GM18502 (cell line): ENCODE measurements around the gene INSYN2A.

Experiments used
- ATAC-seq: cut with Tn5 transposase; IDR thresholded peaks from one replicate; pipeline ENCODE4 v1.9.1; 2021; ENCODE audit warnings: mild to moderate bottlenecking; ENCODE audit not compliant: unreplicated experiment, poor library complexity

INSYN2A gene, protein sequence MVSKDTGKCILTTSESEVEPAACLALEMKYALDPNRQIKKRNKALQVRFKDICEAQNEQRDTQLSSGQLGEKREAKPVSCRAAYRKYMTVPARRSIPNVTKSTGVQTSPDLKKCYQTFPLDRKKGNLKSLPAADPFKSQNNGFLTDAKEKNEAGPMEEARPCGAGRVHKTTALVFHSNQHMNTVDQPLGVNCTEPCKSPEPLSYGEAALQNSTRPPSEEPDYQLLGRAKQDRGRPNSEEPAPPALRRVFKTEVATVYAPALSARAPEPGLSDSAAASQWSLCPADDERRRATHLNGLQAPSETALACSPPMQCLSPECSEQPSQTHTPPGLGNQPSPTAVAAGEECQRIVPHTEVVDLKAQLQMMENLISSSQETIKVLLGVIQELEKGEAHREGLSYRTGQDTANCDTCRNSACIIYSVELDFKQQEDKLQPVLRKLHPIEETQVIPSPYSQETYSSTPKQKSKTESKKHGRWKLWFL

DNA sequence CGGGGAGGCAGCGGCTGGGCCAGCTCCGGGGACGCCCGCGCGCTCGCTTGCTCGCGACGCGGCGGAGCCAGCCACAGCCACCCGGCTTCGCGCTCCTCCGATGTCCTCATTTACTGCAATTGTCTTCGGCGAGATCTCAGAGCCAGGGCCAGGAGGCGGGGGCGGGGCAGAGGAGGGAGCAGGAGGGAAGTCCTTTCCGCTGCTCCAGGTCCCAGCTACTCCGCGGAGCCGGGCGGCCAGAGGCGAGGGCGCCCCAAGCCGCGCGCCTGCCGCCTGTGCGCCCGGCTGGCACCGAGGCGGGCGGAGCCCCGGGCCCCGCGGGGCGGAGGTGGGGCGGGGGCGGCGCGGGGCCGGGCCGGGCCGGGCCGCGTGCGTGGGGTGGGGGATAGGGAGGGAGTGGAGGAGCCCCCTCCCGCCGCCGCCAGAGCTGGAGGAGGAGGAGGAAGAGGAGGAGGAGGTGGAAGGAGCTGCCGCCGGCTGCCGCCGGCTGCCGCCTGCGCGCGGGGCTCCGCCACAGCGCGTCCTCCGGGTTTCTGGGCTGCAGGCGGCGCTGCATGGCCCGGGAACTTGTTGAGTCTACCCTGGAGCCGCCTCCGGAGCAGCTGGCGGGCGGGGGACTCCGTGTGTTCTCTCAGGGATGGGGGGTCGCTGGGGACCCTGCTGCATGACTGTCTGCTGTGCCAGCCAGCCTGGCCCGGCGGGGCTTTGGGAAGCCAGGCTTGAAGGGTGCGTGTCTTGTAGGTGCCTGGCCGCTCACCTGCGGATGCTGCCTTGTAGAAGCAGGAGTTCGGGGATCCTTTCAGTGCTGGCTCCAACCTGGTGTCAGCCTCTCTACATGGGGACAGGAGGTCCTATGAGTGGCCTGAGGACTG, at the start of gene INSYN2A:
TSS of gene INSYN2A (minus strand) at position 310 of the 872 bp plus-strand sequence. CDS start 20,196 bp downstream, outside the sequence.
- ATAC-seq, result no peak

DNA sequence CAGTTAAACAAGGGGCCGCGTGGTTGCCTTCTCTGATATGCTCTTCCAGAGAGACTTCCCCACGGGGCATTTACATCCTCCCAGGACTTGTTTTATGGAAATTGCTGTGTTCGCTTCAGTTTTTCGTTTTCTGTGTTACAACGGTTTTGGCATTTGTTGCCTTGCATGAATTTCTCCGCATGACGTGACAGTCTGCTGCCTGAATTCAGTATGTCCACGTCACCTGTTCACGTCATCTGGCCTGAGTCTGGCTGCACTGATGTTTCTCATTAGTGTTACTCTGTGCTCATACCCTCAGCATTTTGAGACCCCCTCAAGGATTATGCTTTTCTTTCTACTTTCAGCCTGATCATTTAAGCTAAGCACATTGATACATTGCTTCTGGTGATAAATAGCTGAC, 49.1 kb upstream of the INSYN2A start:
- ATAC-seq, result no peak

DNA sequence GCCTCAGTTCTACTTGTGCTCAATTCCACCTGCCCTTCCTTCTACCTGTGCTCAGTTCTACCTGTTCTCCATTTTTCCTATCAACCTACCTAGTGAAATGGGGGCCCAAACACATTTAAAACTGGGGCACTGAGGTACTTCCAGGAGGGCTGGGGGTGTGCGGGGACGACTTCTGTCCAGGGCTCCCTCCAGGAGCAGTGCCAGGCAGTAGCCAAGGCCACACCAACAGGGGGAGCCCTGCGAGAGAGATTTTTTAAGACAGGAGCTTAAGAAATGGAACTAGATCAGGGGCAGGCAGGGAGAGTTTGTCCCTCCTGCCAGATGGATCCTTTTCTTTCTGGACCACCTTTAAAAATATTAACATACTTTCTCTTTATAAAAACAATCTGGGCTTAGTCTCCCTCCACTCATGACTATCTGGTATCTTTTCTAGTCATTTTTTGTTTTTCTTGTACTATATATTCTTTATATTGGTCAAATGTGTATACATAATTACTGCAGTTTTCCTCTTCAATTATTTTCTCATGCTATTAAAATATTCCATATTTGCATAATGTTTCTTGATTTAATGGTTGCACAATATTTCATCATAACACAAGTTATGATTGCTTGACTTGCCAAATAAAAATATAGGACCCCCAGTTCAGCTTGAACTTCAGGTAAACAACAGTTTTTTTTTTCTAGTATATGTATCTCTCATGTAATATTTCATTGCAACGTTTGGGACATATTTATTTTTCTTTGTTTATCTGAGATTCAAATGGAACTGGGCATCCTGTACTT, 47.3 kb upstream of the INSYN2A start:
- ATAC-seq, result no peak

DNA sequence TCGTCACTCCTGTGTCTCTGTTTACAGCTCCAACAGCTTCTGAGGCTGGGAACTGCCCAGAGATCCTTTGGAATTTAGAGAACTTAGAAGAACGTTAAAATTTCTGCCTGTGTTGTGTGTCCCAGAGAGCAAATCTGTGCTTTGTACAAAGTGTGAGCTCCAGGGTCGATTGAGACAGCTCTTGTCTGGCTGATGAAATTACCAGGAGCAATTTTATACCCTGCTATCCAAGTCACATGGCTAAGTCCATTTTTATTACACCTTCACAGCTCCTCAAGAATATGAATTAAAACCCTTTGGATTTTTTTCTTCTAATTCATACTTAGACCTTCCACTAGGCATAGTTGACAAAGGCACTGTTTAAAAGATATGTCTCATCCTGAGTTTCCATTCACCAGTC, 46.5 kb upstream of the INSYN2A start:
- ATAC-seq, result no peak

DNA sequence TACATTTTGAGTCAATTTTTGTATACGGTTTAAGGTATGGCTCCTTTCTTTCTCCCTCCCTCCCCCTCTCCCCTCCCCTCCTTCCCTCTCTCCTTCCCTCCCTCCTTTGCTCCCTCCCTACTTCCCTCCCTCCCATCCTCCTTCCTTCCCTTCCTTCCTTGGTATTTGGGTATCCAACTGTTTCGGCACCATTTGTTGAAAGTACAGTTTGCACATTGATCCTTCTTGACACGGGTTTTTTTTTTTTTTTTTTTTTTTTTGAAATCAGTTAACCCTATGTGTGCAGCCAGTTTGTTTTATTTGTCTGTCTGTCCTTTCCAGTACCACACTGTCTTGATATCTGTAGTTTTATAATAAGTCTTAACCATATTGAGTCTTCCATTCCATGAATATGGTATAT, 39.9 kb upstream of the INSYN2A start:
- no peak for ATAC-seq

DNA sequence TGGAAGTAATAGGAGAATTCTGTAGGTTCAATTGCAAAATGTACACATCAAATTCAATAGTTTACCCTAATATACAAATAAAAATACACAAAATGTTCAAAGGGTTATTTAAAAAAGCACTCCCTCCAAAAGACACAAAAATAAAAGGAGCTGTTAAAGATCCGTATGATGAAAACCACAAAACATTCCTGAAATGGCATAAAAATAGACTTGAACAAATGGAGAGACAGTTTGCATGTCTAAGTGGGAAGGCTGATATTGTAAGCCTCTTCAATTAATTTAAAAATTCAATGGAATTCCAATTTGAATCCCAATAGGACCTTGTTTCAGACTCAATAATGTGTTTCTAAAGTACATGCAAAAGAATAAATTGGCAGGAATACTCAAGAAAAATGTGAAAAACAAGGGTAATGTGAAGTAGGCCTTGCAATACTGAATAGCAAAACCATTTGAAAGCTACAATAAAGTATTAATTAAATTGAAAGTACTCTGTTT, 38.0 kb upstream of the INSYN2A start:
- no peak for ATAC-seq

DNA sequence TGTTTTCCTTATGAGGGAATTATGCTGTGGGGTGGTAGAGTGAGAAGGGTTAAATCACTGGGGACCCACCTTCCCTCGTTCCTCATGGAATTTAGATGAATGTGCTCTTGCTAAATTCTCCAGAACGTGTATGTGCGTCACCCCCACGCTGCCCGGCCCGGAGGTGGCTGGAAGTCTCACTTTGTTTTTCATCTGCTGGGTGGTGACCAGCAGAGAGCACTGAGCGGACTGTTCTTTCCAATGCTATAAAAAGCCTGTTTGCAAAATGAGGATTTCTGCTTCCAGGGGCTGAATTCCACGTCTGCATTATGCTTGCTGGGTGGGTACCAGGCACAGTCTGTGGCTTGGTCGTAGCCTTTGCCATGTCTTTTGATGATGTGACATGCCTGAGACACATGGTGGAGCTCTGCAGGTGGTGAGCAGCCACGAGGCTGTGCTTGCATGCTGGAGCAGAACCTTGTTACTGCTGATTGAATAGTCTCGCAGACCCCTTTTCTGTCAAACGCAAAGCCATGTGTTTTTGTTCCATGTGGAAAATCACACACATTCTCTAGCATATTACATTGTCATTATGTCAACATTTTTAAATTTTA, 31.9 kb upstream of the INSYN2A start:
- no peak for ATAC-seq

DNA sequence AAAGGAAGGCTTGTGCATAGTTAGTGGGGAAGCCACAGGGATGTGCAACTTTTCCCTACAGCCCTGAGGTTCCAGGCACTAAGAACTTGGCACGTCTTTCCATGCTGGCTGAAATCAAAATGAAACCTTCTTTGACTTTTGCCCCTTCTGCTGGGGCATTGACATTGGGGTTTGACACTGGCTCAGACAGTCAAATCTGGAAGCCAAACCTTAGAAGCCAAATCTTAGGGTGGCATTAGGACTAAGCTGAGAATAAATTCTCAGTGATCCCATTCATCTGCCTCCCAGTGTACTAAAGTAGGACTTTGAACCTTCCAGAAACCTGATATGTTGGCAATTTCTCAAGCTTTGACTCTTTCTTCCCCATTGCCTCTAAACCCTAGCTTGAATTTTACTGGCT, 31.3 kb upstream of the INSYN2A start:
- ATAC-seq, result no peak

DNA sequence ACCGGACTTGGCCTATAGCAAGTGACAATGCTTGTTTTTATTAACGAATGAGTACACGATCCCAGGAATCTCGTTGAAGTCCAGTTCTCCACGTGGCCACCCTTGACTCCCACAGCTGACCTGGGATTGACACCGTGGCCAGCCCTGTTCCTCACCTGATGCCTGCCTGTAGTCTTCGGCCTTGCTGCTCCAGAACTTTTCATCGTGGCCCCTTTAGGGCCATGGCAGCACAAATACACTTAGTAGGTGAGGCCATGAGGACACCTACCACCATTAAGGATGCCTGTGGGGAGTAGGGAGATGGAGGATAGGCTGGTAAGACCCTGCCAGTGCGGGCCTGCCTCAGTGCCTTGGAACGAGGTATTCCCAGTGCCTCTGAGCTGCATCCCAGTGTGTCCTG, 30.6 kb upstream of the INSYN2A start:
- ATAC-seq, result no peak

DNA sequence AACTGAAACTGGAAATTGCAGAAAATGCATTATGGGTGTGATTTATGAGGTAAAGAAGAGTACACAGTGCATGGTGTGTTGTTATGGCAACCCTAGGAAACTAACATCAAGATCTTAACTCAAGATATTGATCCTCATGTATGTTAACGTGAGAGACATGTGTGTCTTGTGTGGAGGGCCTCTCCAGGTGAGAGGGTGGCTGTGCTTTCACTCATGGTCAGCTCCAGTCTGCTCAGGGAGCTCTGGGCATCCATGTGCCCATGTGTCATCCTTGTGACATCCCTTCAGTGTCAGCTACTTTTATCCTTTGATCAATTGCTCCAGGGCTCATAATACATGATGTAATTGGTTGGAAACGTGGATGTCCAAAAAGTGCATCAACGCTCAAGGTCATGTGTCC, 24.9 kb upstream of the INSYN2A start:
- no peak for ATAC-seq

DNA sequence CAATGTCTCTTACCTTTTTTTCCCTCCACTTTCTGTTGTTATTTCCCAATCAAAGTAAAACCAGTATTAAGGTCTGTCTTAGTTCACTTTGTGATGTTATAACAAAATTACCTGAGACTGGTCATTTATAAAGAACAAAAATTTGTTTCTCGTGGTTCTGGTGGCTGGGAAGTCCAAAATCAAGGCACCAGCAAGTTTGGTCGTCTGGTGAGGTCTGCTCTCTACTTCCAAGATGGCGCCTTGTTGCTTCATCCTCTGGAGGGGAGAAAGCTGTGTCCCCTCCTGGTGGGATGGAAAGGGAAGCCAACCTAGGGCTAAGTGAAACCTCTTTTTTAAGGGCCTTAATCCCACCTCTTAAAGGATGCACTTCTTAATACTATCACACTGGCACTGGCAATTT, 22.3 kb upstream of the INSYN2A start:
- no peak for ATAC-seq

DNA sequence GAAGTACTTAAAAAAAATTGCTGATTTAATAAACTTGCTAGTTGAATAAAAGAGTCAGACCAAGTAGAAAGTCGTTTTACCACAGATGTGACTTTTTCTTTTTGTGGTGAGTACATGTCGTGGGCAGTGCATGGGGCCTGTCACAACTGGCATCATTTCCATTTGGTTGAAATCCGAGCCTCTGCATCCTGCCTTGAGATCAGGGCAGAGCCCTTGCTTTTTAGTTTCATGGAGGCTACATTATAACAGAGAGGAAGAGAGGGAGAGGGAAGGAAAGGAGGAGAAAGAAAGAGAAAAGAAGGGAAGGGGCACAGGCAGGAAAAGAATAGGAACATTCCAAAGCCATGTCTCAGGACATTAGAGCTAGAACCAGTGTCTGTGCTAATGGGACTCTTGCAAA, 20.4 kb upstream of the INSYN2A start:
- no peak for ATAC-seq

DNA sequence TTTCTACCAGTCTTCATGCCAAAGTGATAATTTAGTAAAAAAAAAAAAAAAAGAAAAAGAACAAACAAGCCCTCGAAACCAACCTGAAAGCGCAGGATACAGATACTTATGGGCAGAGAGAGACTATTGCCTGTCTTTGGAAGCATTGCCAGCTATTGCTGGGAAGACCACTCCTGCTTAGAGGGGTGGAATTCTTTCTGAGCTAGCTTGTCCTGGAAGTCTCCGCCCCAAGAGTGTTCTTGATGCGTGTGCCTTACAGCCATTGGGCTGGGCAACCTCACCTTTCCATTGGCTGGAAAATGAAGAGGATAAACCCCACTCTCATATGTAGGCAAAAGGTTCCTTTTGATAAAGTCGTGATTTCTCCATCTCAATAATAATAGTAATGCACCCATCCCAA, 19.9 kb upstream of the INSYN2A start:
- no peak for ATAC-seq

DNA sequence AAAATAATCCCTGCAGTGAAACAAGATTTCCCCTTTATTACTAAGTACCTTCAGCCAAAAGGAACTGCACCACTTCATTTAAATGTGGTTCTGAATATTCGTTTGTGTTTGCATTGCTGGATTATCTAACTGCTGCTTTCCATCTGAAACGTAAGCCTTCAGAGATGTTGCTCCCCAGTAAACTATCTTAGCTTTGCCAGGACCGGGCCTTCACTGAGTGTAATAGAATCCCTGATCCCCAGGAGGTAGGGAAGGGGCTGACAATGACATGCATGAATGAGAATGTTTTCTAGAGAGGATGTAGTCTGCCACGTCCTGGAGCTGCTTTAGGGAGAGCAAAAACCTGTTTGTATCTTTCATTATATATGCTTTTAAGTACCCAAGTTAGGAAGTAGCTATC, 19.5 kb upstream of the INSYN2A start:
- no peak for ATAC-seq

DNA sequence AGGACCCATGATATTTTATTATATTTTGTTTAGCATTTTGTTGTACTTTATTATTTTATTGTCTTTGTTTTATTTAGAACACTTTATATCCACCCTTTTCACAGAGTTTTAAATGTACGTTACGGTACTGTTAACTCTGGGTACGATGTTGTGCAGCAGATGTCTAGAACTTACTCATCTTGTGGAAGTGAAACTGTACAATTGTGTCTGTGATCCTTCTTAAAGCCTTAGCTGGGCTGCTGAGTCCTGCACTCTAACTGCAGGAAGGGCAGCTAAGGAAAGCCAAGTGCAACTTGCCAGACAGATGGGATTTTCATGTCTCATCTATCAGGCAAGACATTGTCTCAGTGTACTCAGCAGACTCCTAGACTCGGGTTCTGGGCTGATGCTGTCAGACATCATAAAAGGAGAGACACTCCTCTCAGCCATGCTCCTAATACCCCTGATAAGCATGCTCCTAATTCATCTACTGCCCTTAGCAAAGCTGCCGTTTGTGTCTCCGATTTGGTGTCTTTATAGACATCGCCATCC, 14.6 kb upstream of the INSYN2A start:
- no peak for ATAC-seq

DNA sequence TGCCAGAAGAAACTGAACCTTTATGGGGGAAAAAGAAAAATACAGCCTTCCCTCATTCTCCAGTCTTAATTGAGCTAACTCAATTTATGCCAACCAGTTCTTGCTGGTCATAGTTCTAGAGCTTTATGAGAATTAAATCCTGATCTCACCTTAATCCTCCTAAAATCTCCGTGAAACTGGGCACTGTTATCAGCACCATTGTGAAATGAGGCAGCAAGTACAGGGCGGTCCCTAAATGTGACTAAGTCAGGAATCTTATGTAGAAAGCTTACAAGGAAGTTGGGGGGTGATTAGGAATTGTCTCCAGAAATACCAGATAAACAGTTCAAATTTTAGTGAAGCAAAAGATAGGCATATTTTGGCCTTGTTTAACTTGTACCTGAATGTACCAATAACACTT, 10.7 kb upstream of the INSYN2A start:
- no peak for ATAC-seq

DNA sequence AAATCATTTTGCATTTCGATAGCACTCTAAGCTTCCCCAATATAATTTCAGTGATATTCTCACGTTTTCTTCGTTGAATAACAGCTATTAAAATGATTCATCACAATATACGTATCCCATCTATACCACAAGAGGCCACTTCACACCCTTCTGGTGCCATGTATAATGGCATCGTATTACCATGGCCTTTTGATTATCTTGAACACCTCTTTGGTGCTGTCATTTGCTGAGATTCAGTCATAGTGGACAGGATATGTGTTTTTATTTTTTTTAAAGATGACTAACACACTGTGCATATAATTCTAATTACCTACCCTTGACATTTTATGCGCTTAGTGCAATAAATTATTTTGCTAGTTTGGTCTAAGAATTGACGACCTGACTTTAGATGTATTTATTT, 6.7 kb upstream of the INSYN2A start:
- no peak for ATAC-seq

DNA sequence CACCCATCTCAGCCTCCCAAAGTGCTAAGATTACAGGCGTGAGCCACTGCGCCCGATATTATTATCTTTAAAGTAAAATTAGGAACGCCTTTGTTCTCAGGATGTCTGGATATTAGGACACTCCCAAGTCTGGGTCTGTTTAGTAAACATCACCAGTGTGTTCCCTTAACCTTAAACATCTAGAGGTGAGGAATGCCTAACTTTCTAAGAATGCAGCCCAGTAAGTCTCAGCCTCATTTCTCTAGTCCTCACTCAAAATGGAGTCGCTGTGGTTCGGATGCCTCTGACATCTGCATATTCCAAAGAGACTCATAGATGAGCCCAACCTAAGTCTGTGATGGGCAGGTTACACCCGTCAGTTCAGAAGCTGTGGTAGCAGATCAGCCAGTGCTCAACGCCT, 4.3 kb upstream of the INSYN2A start:
- ATAC-seq, result no peak

DNA sequence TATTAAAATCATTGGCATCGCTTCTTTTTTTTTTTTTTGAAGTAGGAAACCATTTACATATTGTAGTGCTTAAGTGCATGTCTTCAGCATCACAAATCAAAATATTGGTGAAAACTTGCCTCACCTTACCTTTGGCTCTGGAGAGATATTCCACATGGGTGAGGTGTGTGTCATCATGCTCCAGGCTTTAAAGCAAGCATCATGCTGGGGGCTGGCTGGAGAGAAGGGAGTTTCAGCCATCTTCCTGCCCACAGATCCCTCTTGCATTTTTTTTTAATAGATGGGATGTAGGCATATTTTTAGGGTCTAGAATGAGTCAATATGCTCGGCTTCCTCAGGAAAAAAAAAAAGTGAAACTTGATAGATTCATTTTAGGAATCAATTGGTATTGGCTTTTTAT, 2.3 kb upstream of the INSYN2A start:
- no peak for ATAC-seq

DNA sequence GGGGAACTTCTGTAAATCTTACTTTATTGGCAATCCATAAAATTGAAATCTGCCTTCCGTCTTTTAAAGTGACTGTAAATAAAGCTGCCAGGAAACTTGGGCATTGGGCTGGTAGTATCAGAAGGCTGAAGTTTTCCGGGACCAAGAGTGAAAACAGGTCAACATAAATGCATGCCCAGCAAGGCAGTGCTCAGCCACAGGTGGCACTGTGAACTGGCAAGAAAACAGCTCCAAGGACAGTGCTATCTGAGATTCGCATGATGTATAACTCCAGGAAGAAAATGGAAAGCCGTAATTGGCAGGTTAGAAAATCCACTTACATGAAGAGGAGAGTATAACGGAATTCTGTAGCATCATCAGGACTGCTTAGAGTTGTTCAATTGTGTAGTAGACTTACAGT, 1.9 kb upstream of the INSYN2A start:
- ATAC-seq, result no peak
